HEK293T (cell line): ENCODE results near the gene TRIM67.

Source experiments
- CTCF ChIA-PET: fragments of 350-600 bp; formaldehyde crosslinking; extraction: SDS; loops from one replicate; lab custom pipeline; 2021; ENCODE audit warnings: antibody characterized with exemption, inconsistent platforms; lab: Yijun Ruan, JAX
- POLR2A ChIA-PET: fragments of 350-600 bp; formaldehyde crosslinking; extraction: SDS; loops from one replicate; lab custom pipeline; 2020; ENCODE audit warnings: antibody characterized with exemption, inconsistent platforms; lab: Yijun Ruan, JAX
- DNase-seq: peaks from one replicate; pipeline ENCODE4 v3.0.0; 2012; ENCODE audit warnings: mixed read lengths; ENCODE audit errors: extremely low spot score
- ARNT ChIP-seq: fragments of 450-650 bp; IDR thresholded peaks from 2 replicates; pipeline ENCODE4 v1.6.1; 2017; ENCODE audit warnings: mild to moderate bottlenecking
- BHLHE40 ChIP-seq: fragments of 450-650 bp; IDR thresholded peaks from 2 replicates; pipeline ENCODE4 v1.6.1; 2016; ENCODE audit warnings: mild to moderate bottlenecking, moderate library complexity, borderline replicate concordance
- CTBP1 ChIP-seq: fragments of 450-650 bp; IDR thresholded peaks from 2 replicates; pipeline ENCODE4 v1.6.1; 2016; ENCODE audit warnings: borderline replicate concordance
- ELF4 ChIP-seq: fragments of 450-650 bp; IDR thresholded peaks from 2 replicates; pipeline ENCODE4 v1.6.1; 2017; ENCODE audit warnings: antibody characterized with exemption
- FOXA1 ChIP-seq: fragments of 450-650 bp; IDR thresholded peaks from 2 replicates; pipeline ENCODE4 v1.6.1; 2016; ENCODE audit warnings: mild to moderate bottlenecking
- FOXK2 ChIP-seq: fragments of 450-650 bp; IDR thresholded peaks from 2 replicates; pipeline ENCODE4 v1.6.1; 2016; ENCODE audit warnings: mild to moderate bottlenecking
- FOXM1 ChIP-seq: fragments of 450-650 bp; IDR thresholded peaks from 2 replicates; pipeline ENCODE4 v1.6.1; 2017; ENCODE audit warnings: mild to moderate bottlenecking, borderline replicate concordance
- HDGF ChIP-seq: fragments of 450-650 bp; IDR thresholded peaks from 2 replicates; pipeline ENCODE4 v1.6.1; 2017; ENCODE audit warnings: antibody characterized with exemption, borderline replicate concordance
- L3MBTL2 ChIP-seq: fragments of 450-650 bp; conservative IDR thresholded peaks from 2 replicates; pipeline ENCODE4 v1.6.1; 2016; ENCODE audit warnings: mild to moderate bottlenecking
- LEF1 ChIP-seq: fragments of 450-650 bp; IDR thresholded peaks from 2 replicates; pipeline ENCODE4 v1.6.1; 2017; ENCODE audit warnings: mild to moderate bottlenecking, borderline replicate concordance
- NFRKB ChIP-seq: fragments of 450-650 bp; IDR thresholded peaks from 2 replicates; pipeline ENCODE4 v1.6.1; 2016; ENCODE audit warnings: mild to moderate bottlenecking, moderate library complexity
- SP1 ChIP-seq: fragments of 450-650 bp; IDR thresholded peaks from 2 replicates; pipeline ENCODE4 v1.6.1; 2017
- SUZ12 ChIP-seq: fragments of 450-650 bp; IDR thresholded peaks from 2 replicates; pipeline ENCODE4 v1.6.1; 2016; ENCODE audit warnings: mild to moderate bottlenecking
- TARDBP ChIP-seq: fragments of 450-650 bp; IDR thresholded peaks from 2 replicates; pipeline ENCODE4 v1.6.1; 2016
- ZNF384 ChIP-seq: fragments of 450-650 bp; IDR thresholded peaks from 2 replicates; pipeline ENCODE4 v1.6.1; 2016
- TF ChIP-seq, protein P1 (sequence below): fragments of 450-650 bp; IDR thresholded peaks from 2 replicates; pipeline ENCODE4 v1.6.1; 2016

The TRIM67 gene

DNA sequence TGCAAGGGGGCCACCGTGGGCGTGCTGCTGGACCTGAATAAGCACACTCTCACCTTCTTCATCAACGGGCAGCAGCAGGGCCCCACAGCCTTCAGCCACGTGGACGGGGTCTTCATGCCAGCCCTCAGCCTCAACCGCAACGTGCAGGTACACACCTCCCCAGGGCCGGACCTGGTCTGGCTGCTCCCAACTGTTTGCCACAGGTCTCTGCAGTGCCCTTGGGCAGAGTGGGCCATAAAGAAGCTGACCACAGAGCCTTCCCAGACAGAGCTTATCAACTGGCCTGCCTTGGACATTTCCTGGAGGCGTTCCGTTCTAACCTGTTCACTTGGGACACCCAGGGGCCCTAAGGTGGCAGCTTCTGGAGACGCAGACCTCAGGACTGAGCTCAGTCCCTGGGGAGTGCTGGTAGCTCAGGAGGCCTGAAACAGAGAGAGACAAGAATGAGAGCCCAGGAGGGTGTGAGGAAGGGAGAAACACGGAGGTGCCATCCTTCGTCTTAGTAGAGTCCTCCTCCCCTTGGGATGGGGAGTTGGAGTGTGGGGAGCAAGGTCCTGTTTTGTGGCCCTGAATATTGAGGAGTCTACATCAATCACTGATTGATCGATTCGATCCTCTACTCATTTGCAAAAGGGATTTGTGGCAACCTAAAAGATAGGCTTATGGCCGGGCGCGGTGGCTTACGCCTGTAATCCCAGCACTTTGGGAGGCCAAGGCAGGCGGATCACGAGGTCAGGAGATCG lies 52.1 kb downstream of the TRIM67 start:
- no peak for TF ChIP-seq ARNT
- TF ChIP-seq CTBP1, result no peak
- no peak for TF ChIP-seq FOXM1
- TF ChIP-seq FOXA1, result no peak
- TF ChIP-seq HDGF, result no peak
- no peak for TF ChIP-seq ELF4
- TF ChIP-seq SUZ12, result no peak
- TF ChIP-seq BHLHE40, result no peak
- TF ChIP-seq TARDBP, result no peak
- no peak for TF ChIP-seq L3MBTL2
- no peak for TF ChIP-seq NFRKB
- TF ChIP-seq ZNF384, result no peak
- TF ChIP-seq, protein P1, sequence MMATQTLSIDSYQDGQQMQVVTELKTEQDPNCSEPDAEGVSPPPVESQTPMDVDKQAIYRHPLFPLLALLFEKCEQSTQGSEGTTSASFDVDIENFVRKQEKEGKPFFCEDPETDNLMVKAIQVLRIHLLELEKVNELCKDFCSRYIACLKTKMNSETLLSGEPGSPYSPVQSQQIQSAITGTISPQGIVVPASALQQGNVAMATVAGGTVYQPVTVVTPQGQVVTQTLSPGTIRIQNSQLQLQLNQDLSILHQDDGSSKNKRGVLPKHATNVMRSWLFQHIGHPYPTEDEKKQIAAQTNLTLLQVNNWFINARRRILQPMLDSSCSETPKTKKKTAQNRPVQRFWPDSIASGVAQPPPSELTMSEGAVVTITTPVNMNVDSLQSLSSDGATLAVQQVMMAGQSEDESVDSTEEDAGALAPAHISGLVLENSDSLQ, result no peak
- TF ChIP-seq FOXK2, result no peak
- TF ChIP-seq LEF1, result no peak
- TF ChIP-seq SP1, result no peak
- DNase-seq, result no peak
- CTCF ChIA-PET, result interaction anchor here (0.6 kb wide), 1 partner anchor 14 kb away, joined by 4 read pairs; no protein-coding TSS in a partner anchor
- POLR2A ChIA-PET, result no interaction called here

DNA sequence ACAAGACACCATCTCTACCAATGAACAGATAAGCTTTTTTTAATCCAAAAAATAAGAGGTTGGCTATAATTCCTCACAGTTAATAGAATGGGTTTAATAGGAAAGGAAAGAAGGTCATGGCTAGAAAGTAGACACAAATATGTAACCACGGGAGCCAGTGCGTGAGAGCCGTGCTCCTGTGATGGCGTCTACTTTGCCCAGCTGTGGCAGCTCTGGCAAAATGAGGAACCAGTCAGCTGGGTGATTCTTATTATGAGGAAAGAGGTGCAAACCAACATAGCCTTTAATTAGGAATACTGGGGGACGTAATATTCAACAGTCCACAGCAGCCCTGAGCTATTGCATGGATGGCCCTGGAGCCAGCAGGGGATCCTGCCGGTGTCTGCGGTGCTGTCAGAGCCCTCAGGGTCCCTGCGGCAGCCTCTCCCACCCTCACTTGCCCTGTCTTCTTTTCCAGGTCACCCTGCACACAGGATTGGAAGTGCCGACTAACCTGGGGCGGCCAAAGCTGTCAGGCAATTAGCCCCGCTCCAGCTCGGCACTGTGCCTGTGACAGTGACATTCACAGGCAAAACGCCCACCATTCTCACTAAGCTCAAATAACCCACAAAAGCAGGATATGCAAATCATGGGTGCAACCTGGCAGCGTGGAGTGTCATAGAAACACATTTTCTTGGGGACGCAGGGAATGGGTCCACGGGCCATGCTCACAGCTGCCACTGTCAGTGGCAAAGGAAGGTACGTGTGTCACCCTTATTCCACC lies 53.2 kb downstream of the TRIM67 start:
- no peak for DNase-seq

DNA sequence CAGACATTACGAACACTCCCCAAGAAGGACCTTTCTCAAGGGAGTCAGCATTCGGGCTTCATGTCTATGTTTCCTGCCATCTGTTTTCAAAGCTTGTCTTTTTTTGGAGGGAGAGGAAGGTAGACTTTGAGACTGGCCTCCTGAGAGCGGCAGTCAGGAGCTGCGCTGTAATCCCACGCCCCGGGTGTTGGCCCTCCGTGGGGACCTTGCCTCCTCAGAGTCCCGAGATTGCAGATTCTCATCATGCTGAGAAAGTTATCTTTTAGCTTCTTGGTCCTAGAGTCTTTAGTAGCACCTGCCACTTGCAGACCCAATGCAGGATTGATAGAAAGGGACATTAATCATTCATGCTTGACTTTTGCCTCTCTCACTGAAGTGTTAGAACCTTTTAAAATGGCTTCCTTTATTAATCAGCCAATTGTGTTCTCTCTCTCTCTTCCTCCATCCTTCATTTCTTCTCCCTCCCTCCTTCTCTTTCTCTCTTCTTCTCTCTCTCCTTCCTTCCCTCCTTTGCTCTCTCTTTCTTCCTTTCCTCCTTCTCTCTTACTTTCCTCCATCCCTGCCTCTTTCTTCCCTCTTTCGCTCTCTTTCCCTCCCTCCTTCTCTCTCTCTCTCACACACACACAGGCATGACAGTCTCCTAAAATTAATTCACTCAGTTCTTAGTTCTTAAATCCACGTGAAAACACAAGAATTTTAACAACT lies 54.0 kb downstream of the TRIM67 start:
- POLR2A ChIA-PET, result interaction anchor here (1.1 kb wide), 1 partner anchor 9 kb away, joined by 3 read pairs; no protein-coding TSS in a partner anchor
- TF ChIP-seq, protein P1, result peak; percentile 61
- TF ChIP-seq FOXA1 (no peak), TARDBP (0 out of 2 replicates have a peak, but pooled peaks have one; percentile 34)
- CTCF ChIA-PET, result interaction anchor here (0.6 kb wide), 2 partner anchors 172 to 326 kb away, joined by 3 read pairs; no protein-coding TSS in a partner anchor

More for the DNA sequence above, 53.2 kb downstream of the TRIM67 start:
- ChIA-PET CTCF (interaction anchor here (0.6 kb wide), 2 partner anchors 13 to 171 kb away, joined by 3 to 4 read pairs; no protein-coding TSS in a partner anchor), POLR2A (interaction anchor here (0.6 to 1.1 kb wide), 2 partner anchors 8 to 56 kb away, joined by 3 read pairs; no protein-coding TSS in a partner anchor)
- TF ChIP-seq, protein P1, result no peak
- 0 out of 2 replicates have a peak, but pooled peaks have one; percentile 60 for TF ChIP-seq HDGF

DNA sequence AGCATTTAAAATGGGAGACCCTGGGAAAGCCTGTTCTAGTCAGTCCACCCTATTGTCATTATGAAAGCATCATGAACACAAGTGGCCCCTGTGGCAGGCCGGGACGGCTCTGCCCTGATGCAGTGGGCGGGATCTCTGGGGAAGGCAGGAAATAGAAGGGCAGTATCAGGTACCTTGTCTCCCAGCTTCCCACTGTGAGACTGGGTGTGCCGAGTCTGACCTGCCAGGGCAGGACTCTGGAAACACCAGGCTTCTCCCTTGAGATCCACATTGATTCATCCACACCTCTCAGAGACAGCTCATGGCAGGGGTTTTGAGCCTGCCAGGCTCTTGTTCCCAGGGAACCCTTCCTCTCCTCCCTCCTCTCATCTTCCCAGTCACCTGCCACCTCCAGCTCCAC lies 54.6 kb downstream of the TRIM67 start:
- POLR2A ChIA-PET, result interaction anchor here (1.1 kb wide), 1 partner anchor 10 kb away, joined by 3 read pairs; no protein-coding TSS in a partner anchor
- no peak for DNase-seq
- TF ChIP-seq HDGF (no peak), ELF4 (no peak), SP1 (no peak), SUZ12 (no peak), BHLHE40 (no peak), CTBP1 (no peak), LEF1 (no peak), ZNF384 (no peak), NFRKB (no peak), ARNT (no peak), L3MBTL2 (no peak), FOXA1 (no peak), FOXK2 (no peak), TARDBP (no peak), FOXM1 (no peak)
- TF ChIP-seq, protein P1, result no peak
- CTCF ChIA-PET, result interaction anchor here (0.5 kb wide), 1 partner anchor 343 kb away, joined by 4 read pairs; no protein-coding TSS in a partner anchor

More for the DNA sequence above, 54.0 kb downstream of the TRIM67 start:
- DNase-seq, result no peak

DNA sequence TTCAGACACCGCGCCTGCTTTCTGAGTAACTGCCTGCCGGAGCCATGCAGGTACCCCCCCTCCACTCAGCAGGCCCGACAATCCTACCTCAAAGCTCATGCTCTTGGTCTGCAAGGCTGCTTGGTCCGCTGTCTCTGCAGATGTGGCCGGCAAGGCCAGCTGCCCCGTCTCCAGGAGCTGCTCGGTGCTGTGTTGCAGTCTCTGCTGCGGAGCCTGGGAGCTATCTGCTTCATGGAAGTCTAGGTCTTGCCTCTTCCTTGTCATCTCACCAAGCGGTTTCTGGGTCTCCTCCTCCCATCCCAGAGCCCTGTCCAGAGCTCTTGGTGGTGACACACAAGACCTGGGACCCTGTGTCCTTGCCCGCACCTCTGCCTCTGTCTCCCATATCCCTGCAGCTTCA lies 55.2 kb downstream of the TRIM67 start:
- CTCF ChIA-PET, result interaction anchor here (0.5 kb wide), 1 partner anchor 342 kb away, joined by 4 read pairs; no protein-coding TSS in a partner anchor
- TF ChIP-seq SUZ12, result no peak
- no peak for TF ChIP-seq LEF1
- TF ChIP-seq, protein P1, result no peak
- TF ChIP-seq ZNF384, result no peak
- TF ChIP-seq ARNT, result no peak
- TF ChIP-seq SP1, result no peak
- no peak for TF ChIP-seq FOXK2
- no peak for TF ChIP-seq ELF4
- no peak for TF ChIP-seq TARDBP
- TF ChIP-seq L3MBTL2, result no peak
- TF ChIP-seq FOXM1, result no peak
- no peak for TF ChIP-seq HDGF
- no peak for TF ChIP-seq FOXA1
- no peak for TF ChIP-seq NFRKB
- TF ChIP-seq BHLHE40, result no peak
- TF ChIP-seq CTBP1, result no peak
- no peak for DNase-seq
- POLR2A ChIA-PET, result interaction anchor here (0.9 kb wide), 1 partner anchor 25 kb away, joined by 4 read pairs; no protein-coding TSS in a partner anchor
